Measurements from ENCODE around the gene DCAF15.

GRCh38 chr19:13932149-13932637, 20.1 kb upstream of the DCAF15 start:
- TF ChIP-seq POLR2AphosphoS5 (IDR thresholded peaks at IDR 0.05; ENCODE audit: insufficient read depth in 1 of 2, low read depth in 1 of 2) (no peak), CTCF (IDR thresholded peaks at IDR 0.05) (no peak), POLR2A (IDR thresholded peaks at IDR 0.05) (no peak)
